Kidney (tissue), 14 donors: ENCODE measurements around the gene CEMIP2. TPM values are rescaled to one million over a fixed set of nuclear protein-coding genes. Genes with fewer than 3 reads are reported as not detected.

Source experiments
- DNase-seq, 5 donors: peaks; one replicate each; pipeline ENCODE4 v3.0.0-alpha.2; 2013 to 2020
- FAIRE-seq: peaks from 2 replicates; lab custom pipeline; 2012; peaks lifted over from hg19 to GRCh38; lab: Jason Lieb, UNC
- H3K27ac ChIP-seq, 2 donors: one replicate each; pipeline ENCODE4 v1.7.0; 2013; ENCODE audit warnings: low read depth in 2 of 2, low read length in 2 of 2, inconsistent platforms in 1 of 2
- H3K27me3 ChIP-seq: one replicate; pipeline ENCODE4 v1.7.1; 2013; ENCODE audit warnings: low read length, inconsistent platforms; ENCODE audit not compliant: control insufficient read depth, insufficient read depth
- H3K36me3 ChIP-seq, 3 donors: one replicate each; pipeline versions ENCODE4 v1.7.0 to v1.7.1; 2013; ENCODE audit warnings: low read length in 3 of 3, control low read depth in 1 of 3, inconsistent platforms in 1 of 3; ENCODE audit not compliant: insufficient read depth in 3 of 3, control insufficient read depth in 2 of 3
- H3K4me1 ChIP-seq, 3 donors: one replicate each; pipeline versions ENCODE4 v1.7.0 to v1.7.1; 2013; ENCODE audit warnings: low read length in 3 of 3, inconsistent platforms in 1 of 3, low read depth in 1 of 3; ENCODE audit not compliant: control insufficient read depth in 2 of 3, insufficient read depth in 2 of 3
- H3K4me3 ChIP-seq, 3 donors: one replicate each; pipeline versions ENCODE4 v1.7.0 to v1.8.1; 2013; ENCODE audit warnings: low read length in 3 of 3, control low read depth in 1 of 3, inconsistent platforms in 1 of 3
- H3K9ac ChIP-seq, 3 donors: one replicate each; pipeline versions ENCODE4 v1.7.0 to v1.7.1; 2013; ENCODE audit warnings: low read length in 3 of 3, control low read depth in 1 of 3, inconsistent platforms in 1 of 3
- H3K9me3 ChIP-seq, 3 donors: one replicate each; pipeline versions ENCODE4 v1.7.0 to v1.7.1; 2013; ENCODE audit warnings: low read length in 3 of 3, control low read depth in 1 of 3, inconsistent platforms in 1 of 3; ENCODE audit not compliant: control insufficient read depth in 2 of 3, insufficient read depth in 1 of 3
- CTCF ChIP-seq: IDR thresholded peaks from 3 replicates; pipeline ENCODE4 v1.5.1; 2012; ENCODE audit warnings: mild to moderate bottlenecking, moderate library complexity, borderline replicate concordance; ENCODE audit not compliant: insufficient read depth; ENCODE audit errors: extremely low read depth
- intact Hi-C: fragments of 100-400 bp; cut with DNase I; formaldehyde crosslinking; loops from one replicate; pipeline ENCODE4 v1.11.1; 2022
- polyA plus RNA-seq: library from polyadenylated mRNA; stranded (reverse); fragments of 350-450 nt; fragmentation: Illumina TruSeq; extraction: RNeasy Lipid Tissue Mini Kit (QIAGEN cat#74804); gene quantifications from one replicate; pipeline ENCODE4 v1.2.3, GENCODE V29; 2014; ENCODE audit warnings: low read depth, low replicate concordance; ENCODE audit not compliant: insufficient read depth
- total RNA-seq: library from RNA; stranded (reverse); fragmentation: NEBNext Ultra II Directional; extraction: Animal tissue kit (Norgen Biotek cat#: 25700); gene quantifications from one replicate; pipeline ENCODE4 v1.2.1, GENCODE V29; 2021
- donor health status: control.
- donor health status: control.
- donor health status: control.
- donor health status: control.
- donor health status: control.
- donor health status: DM: yes; HTN: yes; CAD: no.
- donor health status: Normal renal cell carcinoma (clear cell type).

Gene CEMIP2
- total and polyA plus RNA-seq, 2 donors from 2014 or later, result 13.9 to 70.7 TPM

- TF ChIP-seq CTCF, result no peak
- no peaks in the 10 kb centered on the region for H3K27me3 ChIP-seq
- no peak overlapping the region for H3K4me3 ChIP-seq
- no peak overlapping the region for H3K9ac ChIP-seq
- H3K9me3 ChIP-seq, result no peaks in the 10 kb centered on the region
- no peak overlapping the region for H3K27ac ChIP-seq
- H3K4me1 ChIP-seq, result no peaks in the 10 kb centered on the region
- DNase-seq (no peak), FAIRE-seq (no peak)
- intact Hi-C loops, result no loop called here
- peaks cover 0 to 31% (median 5%) of the 10 kb centered on the region in 3 donors for H3K36me3 ChIP-seq
These were observed 62.1 kb downstream of the CEMIP2 start for GRCh38 chr9:71706176-71706575.

GRCh38 chr9:71704796-71705195 lies 63.5 kb downstream of the CEMIP2 start:
- Histone ChIP-seq H3K9me3 (no peaks in the 10 kb centered on the region), H3K36me3 (peaks cover 0 to 27% (median 8%) of the 10 kb centered on the region in 3 donors), H3K27ac (no peak overlapping the region), H3K4me1 (no peaks in the 10 kb centered on the region), H3K9ac (no peak overlapping the region), H3K27me3 (no peaks in the 10 kb centered on the region), H3K4me3 (no peak overlapping the region)
- intact Hi-C loops, result no loop called here
- no peak for DNase-seq
- no peak for FAIRE-seq
- TF ChIP-seq CTCF, result no peak

GRCh38 chr9:71703172-71703872 lies 65.0 kb downstream of the CEMIP2 start:
- H3K36me3 ChIP-seq, result peaks cover 0 to 24% (median 16%) of the 10 kb centered on the region in 3 donors
- no peak for FAIRE-seq
- intact Hi-C loops, result no loop called here
- H3K4me1 ChIP-seq, result no peaks in the 10 kb centered on the region
- no peak for TF ChIP-seq CTCF
- no peak overlapping the region for H3K27ac ChIP-seq
- H3K9me3 ChIP-seq, result no peaks in the 10 kb centered on the region
- DNase-seq, result no peak
- H3K4me3 ChIP-seq, result no peak overlapping the region
- H3K27me3 ChIP-seq, result no peaks in the 10 kb centered on the region
- H3K9ac ChIP-seq, result no peak overlapping the region
